GM19023 (cell line): ENCODE measurements around the gene YJU2.
"Not testable (repeated sequence)": the region's sequence is repeated elsewhere in the genome, so short reads cannot be mapped to it uniquely, and the experiment has no call there.

ENCODE experiments used
- ATAC-seq: cut with Tn5 transposase; IDR thresholded peaks from one replicate; pipeline ENCODE4 v1.9.1; 2021; ENCODE audit warnings: mild to moderate bottlenecking, moderate library complexity; ENCODE audit not compliant: unreplicated experiment

The YJU2 gene

DNA sequence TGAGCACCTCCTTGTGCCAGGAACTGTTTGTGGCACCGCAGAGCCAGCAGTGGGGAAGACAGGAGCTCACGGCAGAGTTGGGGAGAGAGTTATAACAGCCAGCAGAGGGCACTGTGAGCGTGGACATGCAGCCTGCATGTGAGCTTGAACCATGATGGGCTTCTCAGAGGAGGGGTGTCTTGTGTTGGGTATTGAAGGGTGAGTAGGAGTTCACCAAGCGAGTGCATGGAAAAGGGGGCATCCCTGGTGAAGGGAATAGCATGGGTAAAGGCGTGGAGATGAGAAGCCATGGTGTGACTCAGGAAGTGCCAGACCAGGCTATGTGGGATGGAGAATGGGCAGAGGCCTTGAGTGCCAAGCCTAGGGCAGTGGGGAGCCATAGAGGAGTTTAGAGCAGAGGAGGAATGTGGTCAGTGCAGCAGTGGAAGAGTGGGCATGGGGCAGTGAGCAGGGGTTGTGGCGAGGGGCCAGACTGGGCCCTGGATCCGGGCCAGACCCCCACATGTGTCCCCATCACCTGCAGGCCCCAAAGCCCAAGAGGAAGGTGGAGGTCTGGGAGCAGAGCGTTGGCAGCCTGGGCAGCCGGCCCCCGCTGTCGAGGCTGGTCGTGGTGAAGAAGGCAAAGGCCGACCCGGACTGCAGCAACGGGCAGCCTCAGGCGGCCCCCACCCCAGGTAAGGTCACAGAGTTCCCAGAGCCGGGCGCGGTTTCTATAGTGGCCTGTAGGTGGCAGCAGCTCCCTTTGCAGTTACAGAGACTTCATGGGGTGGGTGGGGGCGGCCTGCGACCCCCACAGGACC, 20.4 kb downstream of the YJU2 start:
- ATAC-seq: no peak

DNA sequence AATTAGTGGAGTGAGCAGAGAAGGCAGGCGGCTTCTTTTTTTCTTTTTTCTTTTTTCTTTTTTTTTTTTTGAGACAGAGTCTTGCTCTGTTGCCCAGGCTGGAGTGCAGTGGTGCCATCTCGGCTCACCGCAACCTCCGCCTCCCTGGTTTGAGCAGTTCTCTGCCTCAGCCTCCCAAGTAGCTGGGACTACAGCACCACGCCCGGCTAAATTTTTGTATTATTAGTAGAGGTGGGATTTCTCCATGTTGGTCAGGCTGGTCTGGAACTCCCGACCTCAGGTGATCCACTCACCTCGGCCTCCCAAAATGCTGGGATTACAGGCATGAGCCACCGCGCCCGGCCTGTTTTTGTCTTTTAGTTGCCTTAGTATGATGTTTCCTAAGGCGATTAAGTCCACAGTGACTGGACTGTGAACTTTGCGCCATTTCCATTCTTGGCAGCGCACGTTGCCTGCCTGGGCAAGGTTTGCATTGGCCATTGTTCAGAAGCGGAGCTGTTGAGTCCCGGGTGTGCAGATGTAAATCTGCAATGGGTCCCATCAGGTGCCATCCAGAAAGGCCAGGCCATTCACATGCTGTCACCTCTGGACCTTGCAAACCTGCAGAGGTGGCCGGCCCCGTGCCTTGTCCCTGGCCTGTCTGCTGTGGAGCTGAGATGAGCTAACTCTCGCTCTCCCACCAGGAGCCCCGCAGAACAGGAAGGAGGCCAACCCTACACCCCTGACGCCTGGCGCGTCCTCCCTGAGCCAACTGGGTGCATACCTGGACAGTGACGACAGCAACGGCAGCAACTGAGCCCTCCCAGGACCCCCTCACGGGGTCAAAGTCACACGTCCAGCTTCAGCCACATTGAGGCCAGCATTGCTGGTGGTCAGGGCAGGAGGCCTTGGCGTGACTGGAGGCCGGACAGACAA, 21.3 kb downstream of the YJU2 start:
- no peak for ATAC-seq

GRCh38 chr19:4268816-4269430, 22.0 kb downstream of the YJU2 start:
- no peak for ATAC-seq

GRCh38 chr19:4272894-4273293, 26.0 kb downstream of the YJU2 start:
- ATAC-seq: no peak

GRCh38 chr19:4274321-4274686, 27.4 kb downstream of the YJU2 start:
- ATAC-seq: not testable (repeated sequence)

DNA sequence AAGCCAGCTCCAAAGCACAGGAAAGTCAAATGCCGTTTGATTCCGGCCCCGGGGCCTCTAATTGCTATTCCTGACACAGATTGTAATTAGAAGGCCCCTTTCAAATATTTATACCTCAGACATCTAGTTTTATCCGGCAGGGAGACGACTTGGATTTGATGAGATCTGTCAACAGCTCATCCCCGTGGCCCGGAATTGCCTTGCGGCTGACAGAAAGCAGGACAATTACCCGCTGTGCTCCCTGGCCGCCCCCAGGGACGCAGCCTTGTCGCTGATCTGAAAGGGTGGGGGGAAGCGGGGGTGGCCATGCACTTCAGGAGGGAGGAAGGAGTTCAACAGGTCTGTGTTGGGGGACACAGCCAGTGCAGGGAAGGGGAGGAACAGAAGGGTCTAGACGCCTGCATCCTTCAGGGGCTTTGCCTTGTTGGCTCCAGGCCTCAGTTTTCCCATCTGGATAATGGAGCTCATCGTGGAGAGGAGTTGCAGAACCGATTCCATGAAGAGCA, 30.4 kb downstream of the YJU2 start:
- no peak for ATAC-seq

DNA sequence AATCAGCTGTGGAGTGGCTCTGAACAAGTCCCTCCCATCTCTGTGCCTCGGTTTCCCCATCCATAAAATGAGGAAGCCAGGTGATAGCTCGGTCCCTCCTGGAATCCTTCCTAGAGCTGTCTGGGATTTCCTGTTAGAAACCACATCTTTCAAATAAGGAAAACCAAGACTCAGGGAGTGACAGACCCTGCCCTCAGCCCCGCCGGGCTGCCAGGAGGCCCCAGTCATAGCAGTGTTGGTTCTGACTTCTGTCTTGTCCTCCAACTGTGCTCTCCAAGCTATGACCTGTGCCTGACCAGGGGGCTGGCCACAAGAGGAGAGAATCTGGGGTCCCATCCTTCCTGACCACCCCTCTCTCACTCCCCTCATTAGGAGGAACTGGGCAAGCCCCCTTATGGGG, 31.1 kb downstream of the YJU2 start:
- ATAC-seq: no peak

DNA sequence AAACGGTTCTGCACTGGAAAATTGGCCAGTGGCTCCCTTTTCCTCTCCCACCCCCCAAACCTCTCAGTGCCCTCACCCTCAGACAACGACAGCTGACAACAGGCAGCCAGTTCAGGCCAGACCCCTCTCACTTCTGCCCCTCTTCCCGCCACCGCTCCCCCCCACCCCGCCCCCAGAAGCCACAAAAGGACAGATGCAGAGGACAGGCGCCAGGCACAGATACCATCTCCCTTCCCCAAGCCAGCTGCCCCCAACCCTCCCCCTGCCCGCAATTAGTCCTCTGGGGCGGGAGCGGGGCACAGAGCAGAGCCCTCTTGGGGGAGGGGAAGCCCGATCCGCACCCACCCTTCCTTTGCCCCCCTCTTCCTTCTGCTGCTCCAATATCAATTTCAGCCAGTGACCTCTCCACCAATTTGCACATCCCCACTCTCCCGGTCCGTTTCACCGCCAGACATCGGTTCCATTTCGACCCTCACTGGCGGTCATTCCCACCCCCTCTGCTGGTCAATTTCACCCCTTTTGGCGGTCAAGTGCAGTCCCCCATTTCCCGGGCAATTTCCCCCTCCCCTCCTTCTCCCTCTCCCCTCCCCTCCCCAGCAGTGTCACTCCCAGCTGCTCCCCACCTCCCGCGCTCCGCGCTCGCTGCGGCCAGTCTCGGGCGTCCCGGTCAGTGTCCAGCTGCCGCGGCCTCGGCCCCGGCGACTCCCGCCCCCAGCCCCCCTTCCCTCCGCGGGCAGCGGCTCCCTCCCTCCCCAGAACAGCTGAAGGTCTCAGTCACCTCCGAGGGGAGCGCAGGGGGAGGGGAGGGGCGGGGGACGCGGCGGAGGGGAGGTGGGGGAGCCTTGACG, 31.8 kb downstream of the YJU2 start, which contains the start of gene SHD:
SHD (plus strand) TSS at position 848 of the 848 bp plus-strand sequence. CDS start 798 bp downstream, outside the sequence.
- no peak for ATAC-seq

GRCh38 chr19:4279267-4279529, 32.3 kb downstream of the YJU2 start:
- no peak for ATAC-seq

- ATAC-seq: no peak
Observed at GRCh38 chr19:4279530-4280422, 32.9 kb downstream of the YJU2 start.

GRCh38 chr19:4284176-4284958, 37.5 kb downstream of the YJU2 start:
- no peak for ATAC-seq

DNA sequence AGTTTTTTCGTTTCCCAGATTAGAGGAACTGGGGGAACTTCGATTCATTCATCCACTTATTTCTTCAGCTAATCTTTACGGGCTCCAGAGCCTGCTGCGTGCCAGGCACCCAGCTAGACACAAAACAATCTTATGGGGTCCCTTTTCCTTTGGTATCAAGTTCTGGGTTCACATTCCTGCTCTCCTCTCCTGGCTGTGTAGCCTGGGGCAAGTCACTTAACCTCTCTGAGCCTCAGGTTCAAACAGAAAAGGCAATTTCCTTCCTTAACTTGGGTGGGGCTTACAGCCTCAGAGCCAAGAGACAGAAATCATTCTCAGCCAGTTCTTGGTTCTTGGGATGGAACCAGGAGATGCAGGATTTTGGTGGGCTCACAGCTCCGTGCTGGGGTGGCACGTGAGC, 38.1 kb downstream of the YJU2 start:
- no peak for ATAC-seq

DNA sequence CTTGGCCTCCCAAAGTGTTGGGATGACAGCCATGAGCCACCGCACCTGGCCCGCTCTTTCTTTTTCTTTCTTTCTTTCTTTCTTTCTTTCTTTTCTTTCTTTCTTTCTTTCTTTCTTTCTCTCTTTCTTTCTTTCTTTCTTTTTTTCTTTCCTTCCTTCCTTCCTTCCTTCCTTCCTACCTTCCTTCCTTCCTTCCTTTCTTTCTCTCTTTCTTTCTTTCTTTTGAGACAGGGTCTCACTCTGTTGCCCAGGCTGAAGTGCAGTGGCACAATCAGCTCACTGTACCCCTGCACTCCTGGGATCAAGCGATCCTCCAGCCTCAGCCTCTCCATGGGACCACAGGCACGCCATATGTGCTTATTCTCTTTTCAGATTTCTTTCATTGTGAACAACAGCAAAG, 39.3 kb downstream of the YJU2 start:
- ATAC-seq: not testable (repeated sequence)

- no peak for ATAC-seq
Observed at GRCh38 chr19:4288091-4288777, 41.4 kb downstream of the YJU2 start.

DNA sequence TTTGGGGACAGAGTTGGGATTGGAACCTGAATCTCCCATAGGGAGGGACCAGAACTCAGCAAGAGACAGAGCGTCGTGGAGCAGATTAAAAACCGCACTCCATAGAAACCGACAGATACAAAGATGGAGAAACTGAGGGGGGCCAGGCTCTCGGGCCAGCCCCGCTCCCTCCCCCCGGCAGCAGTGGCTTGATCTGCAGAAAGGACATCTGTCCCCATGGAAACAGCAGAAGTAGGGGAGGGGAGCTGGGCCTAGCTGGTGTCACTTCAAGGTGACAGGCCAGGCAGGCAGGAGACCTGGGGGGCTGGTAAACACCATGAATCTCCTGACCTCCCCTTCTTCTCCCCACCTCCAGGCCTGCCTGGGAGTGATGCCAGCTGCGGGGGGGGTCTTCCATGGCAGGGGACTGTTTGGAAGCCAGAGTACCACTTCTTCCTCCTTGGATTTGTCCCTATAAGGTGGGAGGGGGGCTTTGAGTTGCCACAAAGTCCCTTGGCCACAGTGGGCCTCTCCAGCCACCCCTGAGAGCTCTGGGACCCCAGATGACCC, 44.4 kb downstream of the YJU2 start:
- no peak for ATAC-seq

GRCh38 chr19:4292515-4292914, 45.6 kb downstream of the YJU2 start:
- ATAC-seq: no peak

GRCh38 chr19:4294389-4294788, 47.5 kb downstream of the YJU2 start:
- no peak for ATAC-seq
